ENCODE data around the gene HIGD2A. TPM values are rescaled to one million over a fixed set of nuclear protein-coding genes. Genes with fewer than 3 reads are reported as not detected.

The HIGD2A gene
- total and polyA plus RNA-seq, 3 experiments from 2014 or later, result 98.3 to 221 (median 101) TPM

DNA sequence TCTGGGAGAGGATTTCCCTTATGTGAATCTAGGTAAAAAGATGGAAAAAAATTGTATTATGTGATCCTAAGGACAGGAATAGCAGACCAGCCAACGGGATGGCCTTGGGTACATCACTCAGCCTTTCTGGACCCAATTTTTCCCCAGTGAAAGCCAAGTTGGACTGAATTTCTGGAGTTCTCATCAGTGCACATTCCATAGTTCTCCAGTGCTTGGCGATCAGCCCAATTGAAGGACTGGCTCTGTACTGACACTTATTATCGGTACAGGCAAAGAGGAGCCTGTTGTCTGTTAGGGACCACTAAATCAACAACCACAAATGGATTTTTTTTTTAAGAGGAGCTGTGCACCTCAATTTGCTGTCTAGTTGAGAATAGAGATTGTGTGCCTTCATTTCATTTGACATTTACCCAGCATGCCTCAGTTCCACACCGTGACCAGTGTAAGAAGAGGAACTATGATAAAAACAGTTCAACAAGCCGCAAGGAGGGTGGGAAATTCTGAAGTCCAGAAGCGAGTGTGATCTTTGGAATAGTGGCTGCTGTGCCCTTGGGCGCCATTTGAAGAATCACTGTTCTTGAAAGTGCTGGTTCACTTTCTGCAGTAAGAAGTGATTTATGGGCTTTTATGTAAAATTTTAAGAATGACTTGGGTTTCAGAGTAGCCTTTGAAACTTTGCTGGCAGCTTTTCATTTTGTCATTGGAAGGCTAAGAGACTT lies 15.3 kb upstream of the HIGD2A start:
- H3K27me3 ChIP-seq (ENCODE audit: insufficient read depth, low read length, poor library complexity, severe bottlenecking), result no peaks in the 10 kb centered on the region
- H3K9me3 Mint-ChIP-seq, result no peaks in the 10 kb centered on the region
- H3K27ac Mint-ChIP-seq, result peak overlapping the region in 1 of 8 donors; percentile 64
- peaks cover 0 to 31% (median 0%) of the 10 kb centered on the region in 3 donors for H3K36me3 Mint-ChIP-seq
- H3K4me3 Mint-ChIP-seq, result no peak overlapping the region
- H3K4me1 ChIP-seq (ENCODE audit: insufficient read depth, low read length), result no peaks in the 10 kb centered on the region
- H3K27ac ChIP-seq (ENCODE audit: low read depth, low read length), result no peak overlapping the region
- ChIA-PET POLR2A (no interaction called here), CTCF (no interaction called here)
- H3K27me3 Mint-ChIP-seq, result no peaks in the 10 kb centered on the region
- no peak overlapping the region for H3K4me3 ChIP-seq (ENCODE audit: low read length)
- H3K36me3 ChIP-seq (ENCODE audit: insufficient read depth, low read length), result no peaks in the 10 kb centered on the region
- H3K9me3 ChIP-seq (ENCODE audit: low read length), result no peaks in the 10 kb centered on the region
- DNase-seq, result peak in 1 of 5 donors; percentile 8
- H3K4me1 Mint-ChIP-seq, result no peaks in the 10 kb centered on the region

DNA sequence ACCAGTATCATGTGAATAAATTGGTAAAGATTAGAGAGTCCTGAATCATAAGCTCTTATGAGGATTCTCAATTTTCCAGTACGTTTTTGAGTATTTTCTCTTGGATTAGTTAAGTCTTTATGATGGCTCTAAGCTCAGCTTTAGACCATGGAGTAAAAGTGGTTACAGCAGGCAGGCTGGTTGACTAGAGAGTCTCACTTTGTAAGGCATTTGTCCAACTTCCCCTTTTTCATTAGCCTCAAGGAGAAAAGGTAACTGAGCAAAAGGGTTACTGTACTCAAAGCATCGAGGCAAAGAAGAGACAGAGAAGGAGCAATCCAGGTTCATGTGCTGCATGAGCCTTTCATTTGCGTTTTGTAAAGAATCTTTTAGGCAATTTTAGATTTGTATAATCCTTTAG lies 8.7 kb upstream of the HIGD2A start:
- Mint-ChIP-seq H3K27ac (no peak overlapping the region), H3K4me3 (peak overlapping the region in 1 of 7 donors; percentile 5), H3K27me3 (no peaks in the 10 kb centered on the region), H3K4me1 (no peaks in the 10 kb centered on the region), H3K36me3 (peaks cover 0 to 54% (median 10%) of the 10 kb centered on the region in 3 donors), H3K9me3 (no peaks in the 10 kb centered on the region)
- Histone ChIP-seq H3K27me3 (ENCODE audit: insufficient read depth, low read length, poor library complexity, severe bottlenecking) (no peaks in the 10 kb centered on the region), H3K36me3 (ENCODE audit: insufficient read depth, low read length) (peaks cover 21% of the 10 kb centered on the region), H3K27ac (ENCODE audit: low read depth, low read length) (no peak overlapping the region), H3K4me1 (ENCODE audit: insufficient read depth, low read length) (no peaks in the 10 kb centered on the region), H3K9me3 (ENCODE audit: low read length) (no peaks in the 10 kb centered on the region), H3K4me3 (ENCODE audit: low read length) (no peak overlapping the region)
- DNase-seq, result no peak
- ChIA-PET POLR2A (interaction anchor here (0.6 kb wide), 1 partner anchor 13 kb away, joined by 10 read pairs; no protein-coding TSS in a partner anchor), CTCF (interaction anchor here (0.9 to 1.0 kb wide), 2 partner anchors 9 to 18 kb away, joined by 4 read pairs; partner anchors contain the start of gene KIAA1191)

DNA sequence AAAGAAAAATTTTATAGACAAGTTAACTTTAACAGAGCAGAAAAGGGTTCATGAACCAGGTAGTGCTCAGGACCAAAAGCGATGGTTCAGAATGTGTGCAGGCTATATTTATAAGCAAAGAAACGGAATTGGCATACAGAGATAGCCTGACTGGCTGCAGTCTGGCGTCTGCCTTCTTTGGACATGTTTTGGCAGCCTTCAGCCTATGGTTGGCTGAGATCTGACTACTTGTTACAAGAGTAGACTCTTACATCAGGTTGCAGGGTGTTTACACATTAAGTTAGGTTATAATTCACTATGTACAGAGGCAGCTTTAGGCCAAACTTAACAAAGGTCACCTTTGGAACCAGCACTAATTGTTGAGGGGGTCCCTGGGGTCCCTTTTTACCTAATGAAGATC lies 7.1 kb upstream of the HIGD2A start:
- no peaks in the 10 kb centered on the region for H3K9me3 ChIP-seq (ENCODE audit: low read length)
- Mint-ChIP-seq H3K27me3 (no peaks in the 10 kb centered on the region), H3K36me3 (peaks cover 0 to 67% (median 10%) of the 10 kb centered on the region in 3 donors), H3K4me1 (peaks cover 2 to 8% (median 4%) of the 10 kb centered on the region in 3 donors), H3K9me3 (no peaks in the 10 kb centered on the region), H3K27ac (no peak overlapping the region), H3K4me3 (no peak overlapping the region)
- ChIA-PET CTCF (interaction anchor here (0.6 to 1.3 kb wide), 2 partner anchors 13 to 56 kb away, joined by 3 read pairs; no protein-coding TSS in a partner anchor), POLR2A (no interaction called here)
- H3K27me3 ChIP-seq (ENCODE audit: insufficient read depth, low read length, poor library complexity, severe bottlenecking), result no peaks in the 10 kb centered on the region
- DNase-seq, result no peak
- no peak overlapping the region for H3K4me3 ChIP-seq (ENCODE audit: low read length)
- peaks cover 31% of the 10 kb centered on the region for H3K36me3 ChIP-seq (ENCODE audit: insufficient read depth, low read length)
- no peak overlapping the region for H3K27ac ChIP-seq (ENCODE audit: low read depth, low read length)
- H3K4me1 ChIP-seq (ENCODE audit: insufficient read depth, low read length), result peaks cover 3% of the 10 kb centered on the region

DNA sequence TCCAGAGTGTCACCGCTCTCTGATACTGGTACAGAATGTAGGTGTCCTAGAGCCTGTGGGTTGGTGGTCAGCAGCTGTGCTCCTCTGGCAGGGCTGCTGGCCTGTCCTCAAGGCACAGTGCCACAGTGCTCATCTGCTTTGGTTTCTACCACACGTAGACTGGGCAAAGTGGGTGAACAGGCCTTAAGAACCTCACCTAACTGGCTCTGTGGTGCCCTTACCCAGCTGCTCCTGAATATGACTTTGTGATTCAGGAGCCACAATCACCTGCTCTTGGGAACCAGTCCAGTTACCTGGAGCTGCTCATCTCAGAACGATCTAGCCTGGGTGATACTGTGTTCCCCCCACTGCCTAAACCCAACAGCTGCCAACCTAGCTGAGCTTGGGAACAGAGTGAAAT lies 6.6 kb upstream of the HIGD2A start:
- DNase-seq, result no peak
- H3K36me3 ChIP-seq (ENCODE audit: insufficient read depth, low read length), result peaks cover 31% of the 10 kb centered on the region
- Mint-ChIP-seq H3K27me3 (no peaks in the 10 kb centered on the region), H3K36me3 (peaks cover 0 to 68% (median 10%) of the 10 kb centered on the region in 3 donors), H3K4me1 (peaks cover 6 to 14% (median 10%) of the 10 kb centered on the region in 3 donors), H3K4me3 (no peak overlapping the region), H3K27ac (no peak overlapping the region), H3K9me3 (no peaks in the 10 kb centered on the region)
- H3K27me3 ChIP-seq (ENCODE audit: insufficient read depth, low read length, poor library complexity, severe bottlenecking), result no peaks in the 10 kb centered on the region
- H3K9me3 ChIP-seq (ENCODE audit: low read length), result no peaks in the 10 kb centered on the region
- CTCF ChIA-PET, result interaction anchor here (0.6 kb wide), 1 partner anchor 56 kb away, joined by 3 read pairs; no protein-coding TSS in a partner anchor
- H3K27ac ChIP-seq (ENCODE audit: low read depth, low read length), result no peak overlapping the region
- H3K4me3 ChIP-seq (ENCODE audit: low read length), result no peak overlapping the region
- H3K4me1 ChIP-seq (ENCODE audit: insufficient read depth, low read length), result peaks cover 9% of the 10 kb centered on the region
- POLR2A ChIA-PET, result no interaction called here

DNA sequence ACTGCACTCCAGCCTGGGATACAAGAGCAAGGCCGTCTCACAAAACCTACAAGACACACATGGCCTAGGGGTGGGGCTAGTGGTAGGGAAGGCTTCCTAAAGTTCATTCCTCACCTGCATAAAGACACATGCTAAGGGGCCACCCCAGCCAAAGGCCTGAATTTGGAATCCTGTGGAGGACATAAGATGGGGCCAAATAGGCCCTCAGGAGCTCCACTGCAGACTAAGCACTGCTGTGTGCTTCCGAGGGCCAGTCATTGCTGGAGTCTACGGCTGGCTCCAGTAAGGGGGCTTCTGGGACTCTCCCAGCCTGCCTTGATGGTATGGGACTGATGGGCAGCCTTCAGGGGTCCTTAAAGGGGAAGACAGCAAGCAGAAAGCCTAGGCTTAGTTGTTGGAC lies 5.8 kb upstream of the HIGD2A start:
- Mint-ChIP-seq H3K4me1 (peaks cover 13 to 21% (median 17%) of the 10 kb centered on the region in 3 donors), H3K27me3 (no peaks in the 10 kb centered on the region), H3K36me3 (peaks cover 0 to 70% (median 12%) of the 10 kb centered on the region in 3 donors), H3K27ac (peak overlapping the region in 2 of 8 donors; percentile 17 to 43), H3K4me3 (peak overlapping the region in 1 of 7 donors; percentile 38), H3K9me3 (no peaks in the 10 kb centered on the region)
- Histone ChIP-seq H3K27me3 (ENCODE audit: insufficient read depth, low read length, poor library complexity, severe bottlenecking) (no peaks in the 10 kb centered on the region), H3K36me3 (ENCODE audit: insufficient read depth, low read length) (peaks cover 31% of the 10 kb centered on the region), H3K9me3 (ENCODE audit: low read length) (no peaks in the 10 kb centered on the region), H3K4me1 (ENCODE audit: insufficient read depth, low read length) (peaks cover 16% of the 10 kb centered on the region), H3K27ac (ENCODE audit: low read depth, low read length) (no peak overlapping the region), H3K4me3 (ENCODE audit: low read length) (no peak overlapping the region)
- DNase-seq, result no peak
- CTCF ChIA-PET, result no interaction called here
- POLR2A ChIA-PET, result no interaction called here

DNA sequence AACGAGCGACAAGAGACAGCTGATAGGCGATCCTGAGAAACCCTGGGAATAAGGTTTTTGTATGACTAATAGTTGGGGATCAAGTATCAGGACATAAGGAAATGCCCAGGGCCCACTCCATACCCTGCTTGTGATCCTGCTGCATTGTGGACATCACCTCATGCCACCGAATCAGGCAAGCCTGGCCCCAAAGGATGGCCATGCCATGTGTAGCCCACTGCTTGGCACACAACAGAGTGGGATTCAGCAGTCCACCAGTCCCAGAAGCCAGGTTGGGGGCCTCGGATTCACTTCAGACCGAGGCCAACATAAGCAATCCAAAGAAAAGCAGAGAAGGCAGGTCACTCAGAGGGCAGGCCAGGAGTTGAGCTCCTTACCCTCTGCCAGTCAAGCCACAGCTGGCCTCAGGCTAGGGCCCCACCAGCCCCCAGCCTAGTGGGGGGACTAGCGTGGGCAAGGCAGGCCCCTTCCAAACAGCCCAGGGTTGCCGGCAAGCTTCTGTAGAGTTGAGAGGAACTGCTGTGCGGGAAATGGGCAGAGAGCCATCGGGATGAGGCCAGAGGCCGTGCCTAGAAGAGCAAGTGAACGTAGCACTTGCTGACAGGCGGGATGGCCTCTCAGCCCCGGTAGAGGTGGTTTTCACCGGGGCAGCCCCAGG lies 5.2 kb upstream of the HIGD2A start:
- Histone ChIP-seq H3K4me3 (ENCODE audit: low read length) (no peak overlapping the region), H3K27me3 (ENCODE audit: insufficient read depth, low read length, poor library complexity, severe bottlenecking) (no peaks in the 10 kb centered on the region), H3K27ac (ENCODE audit: low read depth, low read length) (no peak overlapping the region), H3K36me3 (ENCODE audit: insufficient read depth, low read length) (peaks cover 31% of the 10 kb centered on the region), H3K9me3 (ENCODE audit: low read length) (no peaks in the 10 kb centered on the region), H3K4me1 (ENCODE audit: insufficient read depth, low read length) (peaks cover 20% of the 10 kb centered on the region)
- peaks cover 0 to 77% (median 12%) of the 10 kb centered on the region in 3 donors for H3K36me3 Mint-ChIP-seq
- peak overlapping the region in 1 of 7 donors; percentile 38 for H3K4me3 Mint-ChIP-seq
- H3K27ac Mint-ChIP-seq, result peak overlapping the region in 1 of 8 donors; percentile 81
- H3K27me3 Mint-ChIP-seq, result no peaks in the 10 kb centered on the region
- peaks cover 18 to 27% (median 23%) of the 10 kb centered on the region in 3 donors for H3K4me1 Mint-ChIP-seq
- H3K9me3 Mint-ChIP-seq, result no peaks in the 10 kb centered on the region
- no peak for DNase-seq
- POLR2A ChIA-PET, result no interaction called here
- CTCF ChIA-PET, result no interaction called here

- peaks cover 19 to 29% (median 26%) of the 10 kb centered on the region in 3 donors for H3K4me1 Mint-ChIP-seq
- DNase-seq, result no peak
- no peaks in the 10 kb centered on the region for H3K27me3 ChIP-seq (ENCODE audit: insufficient read depth, low read length, poor library complexity, severe bottlenecking)
- POLR2A ChIA-PET, result no interaction called here
- H3K4me1 ChIP-seq (ENCODE audit: insufficient read depth, low read length), result peaks cover 20% of the 10 kb centered on the region
- no peak overlapping the region for H3K27ac ChIP-seq (ENCODE audit: low read depth, low read length)
- no peak overlapping the region for H3K4me3 Mint-ChIP-seq
- H3K36me3 ChIP-seq (ENCODE audit: insufficient read depth, low read length), result peaks cover 31% of the 10 kb centered on the region
- no peaks in the 10 kb centered on the region for H3K9me3 Mint-ChIP-seq
- CTCF ChIA-PET, result no interaction called here
- H3K9me3 ChIP-seq (ENCODE audit: low read length), result no peaks in the 10 kb centered on the region
- no peaks in the 10 kb centered on the region for H3K27me3 Mint-ChIP-seq
- peaks cover 0 to 81% (median 12%) of the 10 kb centered on the region in 3 donors for H3K36me3 Mint-ChIP-seq
- H3K4me3 ChIP-seq (ENCODE audit: low read length), result no peak overlapping the region
- H3K27ac Mint-ChIP-seq, result no peak overlapping the region
These were observed 4.6 kb upstream of the HIGD2A start for GRCh38 chr5:176383961-176384360.

DNA sequence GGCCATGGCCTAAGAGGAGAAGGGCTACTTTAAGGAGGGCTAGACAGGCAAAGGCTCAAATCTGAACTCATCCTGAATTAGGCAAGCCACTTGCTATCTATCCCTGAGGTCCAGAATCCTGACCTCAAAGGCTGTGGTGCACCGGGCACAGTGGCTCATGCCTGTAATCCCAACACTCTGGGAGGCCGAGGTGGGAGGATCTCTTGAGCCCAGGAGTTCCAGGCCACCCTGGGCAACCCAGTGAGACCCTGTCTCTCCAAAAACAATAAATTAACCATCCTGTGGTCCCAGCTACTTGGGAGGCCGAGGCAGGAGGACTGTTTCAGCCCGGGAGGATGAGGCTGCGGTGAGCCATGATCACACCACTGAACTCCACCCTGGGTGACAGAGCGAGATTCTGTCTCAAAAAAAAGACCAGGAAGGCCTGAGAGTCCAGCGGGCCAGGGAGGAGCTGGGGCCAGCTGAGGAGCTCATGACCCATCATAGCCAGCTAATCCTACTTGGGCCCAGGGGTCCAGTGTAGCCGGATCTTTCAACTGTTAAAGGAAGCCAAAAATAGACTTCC lies 4.1 kb upstream of the HIGD2A start:
- ChIA-PET CTCF (no interaction called here), POLR2A (no interaction called here)
- H3K36me3 Mint-ChIP-seq, result peaks cover 0 to 83% (median 10%) of the 10 kb centered on the region in 3 donors

More for the DNA sequence above, 4.1 kb upstream of the HIGD2A start:
- DNase-seq, result no peak
- no peaks in the 10 kb centered on the region for H3K27me3 ChIP-seq (ENCODE audit: insufficient read depth, low read length, poor library complexity, severe bottlenecking)
- no peak overlapping the region for H3K27ac ChIP-seq (ENCODE audit: low read depth, low read length)
- peaks cover 20% of the 10 kb centered on the region for H3K4me1 ChIP-seq (ENCODE audit: insufficient read depth, low read length)
- Mint-ChIP-seq H3K4me3 (no peak overlapping the region), H3K27ac (peak overlapping the region in 1 of 8 donors; percentile 41), H3K27me3 (no peaks in the 10 kb centered on the region), H3K4me1 (peaks cover 24 to 31% (median 30%) of the 10 kb centered on the region in 3 donors), H3K9me3 (no peaks in the 10 kb centered on the region)
- no peaks in the 10 kb centered on the region for H3K9me3 ChIP-seq (ENCODE audit: low read length)
- H3K36me3 ChIP-seq (ENCODE audit: insufficient read depth, low read length), result peaks cover 31% of the 10 kb centered on the region
- H3K4me3 ChIP-seq (ENCODE audit: low read length), result no peak overlapping the region
